ENCODE measurements around the gene COL3A1. TPM values are rescaled to one million over a fixed set of nuclear protein-coding genes. Genes with fewer than 3 reads are reported as not detected.

Gene COL3A1
- total and polyA plus RNA-seq, 9 of the 15 experiments (the other 6 are each of a cell fraction or from before 2014, with no cell fraction given), result 0.01 to 0.71 (median 0.07) TPM; not detected in 2

DNA sequence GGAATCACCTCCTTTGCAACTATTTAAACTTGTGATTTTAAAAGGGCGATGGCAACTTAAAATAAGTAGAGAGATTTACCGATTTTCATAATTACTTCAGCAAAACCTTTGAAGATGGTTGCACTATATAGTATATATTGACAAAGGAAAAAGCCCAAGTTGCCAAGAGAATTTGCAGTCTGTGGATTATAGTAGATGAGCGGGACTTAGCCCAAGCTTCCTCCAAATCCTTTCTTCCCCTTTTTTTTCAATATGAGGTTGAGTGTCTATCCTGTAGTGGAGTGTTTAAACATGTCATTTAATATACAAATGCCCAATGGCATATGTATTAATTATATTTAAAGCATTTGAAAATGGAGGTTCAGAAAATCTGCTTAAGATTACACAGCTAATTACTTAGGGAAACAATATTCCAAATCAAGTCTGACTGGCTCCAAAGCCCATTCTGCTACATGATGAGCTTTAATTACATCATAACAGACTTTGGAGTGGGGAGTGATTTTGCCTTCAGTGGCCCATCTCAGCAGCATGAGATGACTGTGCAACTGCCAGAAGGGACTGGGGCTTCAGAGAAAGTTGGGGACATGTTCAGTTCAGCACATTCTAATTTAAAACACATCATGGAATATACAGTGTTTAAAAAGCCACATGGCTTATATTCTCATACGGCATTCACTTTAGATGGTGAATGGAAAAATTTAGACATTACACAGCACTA is 73.2 kb downstream of the COL3A1 start (continued):
- TF ChIP-seq BCLAF1 (IDR thresholded peaks at IDR 0.05; ENCODE audit: borderline replicate concordance in 1 of 2, control insufficient read depth in 1 of 2, low read depth in 2 of 2, low read length in 1 of 2), result no peak
- no peak for TF ChIP-seq EP400 (IDR thresholded peaks at IDR 0.05)
- TF ChIP-seq ZNF609 (CRISPR knock-in tag; IDR thresholded peaks at IDR 0.05; ENCODE audit: borderline replicate concordance), result no peak
- no peak for TF ChIP-seq HNRNPH1 (optimal IDR thresholded peaks at IDR 0.05; ENCODE audit: low read depth, low read length)
- TF ChIP-seq, protein P1, sequence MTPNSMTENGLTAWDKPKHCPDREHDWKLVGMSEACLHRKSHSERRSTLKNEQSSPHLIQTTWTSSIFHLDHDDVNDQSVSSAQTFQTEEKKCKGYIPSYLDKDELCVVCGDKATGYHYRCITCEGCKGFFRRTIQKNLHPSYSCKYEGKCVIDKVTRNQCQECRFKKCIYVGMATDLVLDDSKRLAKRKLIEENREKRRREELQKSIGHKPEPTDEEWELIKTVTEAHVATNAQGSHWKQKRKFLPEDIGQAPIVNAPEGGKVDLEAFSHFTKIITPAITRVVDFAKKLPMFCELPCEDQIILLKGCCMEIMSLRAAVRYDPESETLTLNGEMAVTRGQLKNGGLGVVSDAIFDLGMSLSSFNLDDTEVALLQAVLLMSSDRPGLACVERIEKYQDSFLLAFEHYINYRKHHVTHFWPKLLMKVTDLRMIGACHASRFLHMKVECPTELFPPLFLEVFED (CRISPR knock-in tag; conservative IDR thresholded peaks at IDR 0.05), result no peak
- no peak for TF ChIP-seq FIP1L1 (IDR thresholded peaks at IDR 0.05; ENCODE audit: low read depth, low read length, poor library complexity, severe bottlenecking)
- TF ChIP-seq CEBPB (tag; IDR thresholded peaks at IDR 0.05), result no peak
- no peak for TF ChIP-seq JUN (IDR thresholded peaks at IDR 0.05; ENCODE audit: borderline replicate concordance, low read depth, low read length)
- TF ChIP-seq JUN (CRISPR knock-in tag; IDR thresholded peaks at IDR 0.05; ENCODE audit: borderline replicate concordance), result no peak
